SK-N-SH (cell line): Measurements from ENCODE around the gene CENPP. TPM values are rescaled to one million over a fixed set of nuclear protein-coding genes. Genes with fewer than 3 reads are reported as not detected.

ENCODE experiments used
- CTCF ChIA-PET: fragments of 300-600, 350-600 bp; formaldehyde crosslinking; extraction: SDS; loops from one replicate; lab custom pipeline; 2021; lab: Yijun Ruan, JAX
- POLR2A ChIA-PET: fragments of 350-600 bp; sonication (Branson Sonifier 250); formaldehyde crosslinking; extraction: SDS; loops from one replicate; lab custom pipeline; 2020; ENCODE audit warnings: antibody characterized with exemption, inconsistent platforms; lab: Yijun Ruan, JAX
- DNase-seq: peaks from one replicate; pipeline ENCODE4 v3.0.0; 2012
- H2AFZ ChIP-seq: fragments of 200-600 bp; sonication (generic); 2 replicates; pipeline ENCODE4 v1.8.1; 2016; ENCODE audit warnings: antibody characterized with exemption, mild to moderate bottlenecking, low read depth
- H3F3A ChIP-seq: fragments of 200-600 bp; sonication (generic); replicated peaks from 2 replicates; pipeline ENCODE3; 2016; ENCODE audit warnings: antibody characterized with exemption, mild to moderate bottlenecking; ENCODE audit not compliant: insufficient read depth
- H3K27ac ChIP-seq, 2 experiments: fragments of 200-500 bp in 1 of 2; fragments of 200-600 bp in 1 of 2; sonication (Bioruptor generic) in 1 of 2; sonication (generic), shearing (Covaris generic) in 1 of 2; 2 replicates each; pipeline versions ENCODE4 v1.5.1 to v1.6.1; 2014 to 2016; ENCODE audit warnings: low read depth in 2 of 2, inconsistent platforms in 1 of 2, low read length in 1 of 2, mild to moderate bottlenecking in 1 of 2, mixed read lengths in 1 of 2
- H3K27me3 ChIP-seq: fragments of 200-600 bp; sonication (generic), shearing (Covaris generic); 2 replicates; pipeline ENCODE4 v1.6.1; 2016; ENCODE audit warnings: mixed run types; ENCODE audit not compliant: insufficient read depth
- H3K36me3 ChIP-seq, 2 experiments: fragments of 200-500 bp in 1 of 2; fragments of 200-600 bp in 1 of 2; sonication (Bioruptor generic) in 1 of 2; sonication (generic) in 1 of 2; replicated peaks in 1 of 2; 2 replicates each; pipeline versions ENCODE3 to v1.5.1; 2014 to 2016; ENCODE audit warnings: low read length in 1 of 2, mild to moderate bottlenecking in 1 of 2; ENCODE audit not compliant: insufficient read depth in 2 of 2, control insufficient read depth in 1 of 2
- H3K4me1 ChIP-seq, 2 experiments: fragments of 200-500 bp in 1 of 2; fragments of 200-600 bp in 1 of 2; sonication (Bioruptor generic) in 1 of 2; sonication (generic), shearing (Covaris generic) in 1 of 2; 2 replicates each; pipeline versions ENCODE4 v1.5.1 to v1.6.1; 2014 to 2016; ENCODE audit warnings: low read depth in 1 of 2, low read length in 1 of 2, mixed run types in 1 of 2; ENCODE audit not compliant: insufficient read depth in 2 of 2, control insufficient read depth in 1 of 2
- H3K4me2 ChIP-seq: fragments of 200-600 bp; sonication (generic), shearing (Covaris generic); 2 replicates; pipeline ENCODE4 v1.6.1; 2017; ENCODE audit warnings: mixed run types
- H3K4me3 ChIP-seq, 2 experiments: fragments of 200-500 bp in 1 of 2; fragments of 200-600 bp in 1 of 2; sonication (Bioruptor generic) in 1 of 2; sonication (generic), shearing (Covaris generic) in 1 of 2; 2 replicates each; pipeline versions ENCODE4 v1.5.1 to v1.8.1; 2014 to 2016; ENCODE audit warnings: low read depth in 2 of 2, inconsistent platforms in 1 of 2, low read length in 1 of 2, mild to moderate bottlenecking in 1 of 2, mixed read lengths in 1 of 2, moderate library complexity in 1 of 2
- H3K79me2 ChIP-seq: fragments of 200-600 bp; sonication (generic); 2 replicates; pipeline ENCODE4 v1.8.1; 2017; ENCODE audit warnings: mild to moderate bottlenecking; ENCODE audit not compliant: insufficient read depth
- H3K9ac ChIP-seq: fragments of 200-600 bp; sonication (generic); 2 replicates; pipeline ENCODE4 v1.6.1; 2017; ENCODE audit warnings: mixed run types
- H3K9me2 ChIP-seq: fragments of 200-600 bp; sonication (generic); 2 replicates; pipeline ENCODE4 v1.6.1; 2017; ENCODE audit warnings: mixed run types
- H3K9me3 ChIP-seq: fragments of 200-600 bp; sonication (generic); 2 replicates; pipeline ENCODE4 v1.6.1; 2017; ENCODE audit warnings: mixed run types, mild to moderate bottlenecking, moderate library complexity
- H4K20me1 ChIP-seq: fragments of 200-600 bp; sonication (generic); 2 replicates; pipeline ENCODE4 v1.6.1; 2017; ENCODE audit warnings: mild to moderate bottlenecking, mixed run types; ENCODE audit not compliant: insufficient read depth
- FOXJ3 ChIP-seq: sonication (generic); formaldehyde crosslinking; IDR thresholded peaks from 2 replicates; pipeline ENCODE4 v1.5.1; 2020; ENCODE audit warnings: mild to moderate bottlenecking, missing genetic modification reagents
- GATA2 ChIP-seq: sonication (generic); formaldehyde crosslinking; IDR thresholded peaks from 2 replicates; pipeline ENCODE4 v1.5.0; 2020; ENCODE audit warnings: mild to moderate bottlenecking, missing genetic modification reagents
- JUND ChIP-seq: IDR thresholded peaks from 2 replicates; pipeline ENCODE4 v1.4.0; 2012
- MEF2A ChIP-seq: IDR thresholded peaks from 2 replicates; pipeline ENCODE4 v1.4.0; 2012; ENCODE audit warnings: low read depth, borderline replicate concordance
- MXI1 ChIP-seq: IDR thresholded peaks from 2 replicates; pipeline ENCODE4 v1.6.1; 2012; ENCODE audit warnings: mild to moderate bottlenecking, low read depth, low read length, improper control_type of control experiment
- POLR2AphosphoS5 ChIP-seq: IDR thresholded peaks from 2 replicates; pipeline ENCODE4 v1.6.1; 2012; ENCODE audit warnings: low read depth, low read length
- RFX5 ChIP-seq: IDR thresholded peaks from 2 replicates; pipeline ENCODE4 v1.6.1; 2012; ENCODE audit warnings: mild to moderate bottlenecking, improper control_type of control experiment, low read length
- SIN3A ChIP-seq: IDR thresholded peaks from 2 replicates; pipeline ENCODE4 v1.6.1; 2012; ENCODE audit warnings: low read depth, mild to moderate bottlenecking, low read length, moderate library complexity, borderline replicate concordance
- SMC3 ChIP-seq: IDR thresholded peaks from 2 replicates; pipeline ENCODE4 v1.6.1; 2012; ENCODE audit warnings: low read depth, low read length, improper control_type of control experiment
- TAF1 ChIP-seq: IDR thresholded peaks from 2 replicates; pipeline ENCODE4 v1.6.1; 2012; ENCODE audit warnings: low read depth, mild to moderate bottlenecking, low read length, moderate library complexity, borderline replicate concordance
- TCF12 ChIP-seq: IDR thresholded peaks from 2 replicates; pipeline ENCODE4 v1.4.0; 2012
- TEAD4 ChIP-seq: IDR thresholded peaks from 2 replicates; pipeline ENCODE4 v1.4.0; 2012; ENCODE audit warnings: mild to moderate bottlenecking, borderline replicate concordance; ENCODE audit not compliant: insufficient read depth
- WGBS: methylation state at CpG from one replicate; pipeline ENCODE4 v1.1.6; 2017; ENCODE audit warnings: low lambda C conversion rate; 5-methylcytosine and 5-hydroxymethylcytosine counted together
- polyA plus RNA-seq, 3 experiments: library from polyadenylated mRNA; depleted of rRNA; stranded (reverse); fragments of >200 nt; gene quantifications; 2 replicates each; pipeline ENCODE4 v1.2.3, GENCODE V29; 2012
- TF ChIP-seq, protein P1 (sequence below): fragments of 200-600 bp; sonication (generic); IDR thresholded peaks from 2 replicates; pipeline ENCODE4 v1.6.1; 2017; ENCODE audit warnings: antibody characterized with exemption, mild to moderate bottlenecking, moderate library complexity
- TF ChIP-seq, protein P2 (sequence below): IDR thresholded peaks from 2 replicates; pipeline ENCODE4 v1.6.1; 2012; ENCODE audit warnings: mild to moderate bottlenecking, low read depth, low read length, moderate library complexity
- TF ChIP-seq, protein P3 (sequence below): IDR thresholded peaks from 2 replicates; pipeline ENCODE4 v1.4.0; 2012; ENCODE audit warnings: low read depth
- TF ChIP-seq, protein P4 (sequence below): fragments of 150-350 bp; IDR thresholded peaks from 2 replicates; pipeline ENCODE4 v1.6.1; 2017; ENCODE audit warnings: antibody characterized with exemption, low read length, low read depth, borderline replicate concordance
- TF ChIP-seq, protein P5 (sequence below): fragments of 150-350 bp; IDR thresholded peaks from 2 replicates; pipeline ENCODE4 v1.6.1; 2016; ENCODE audit warnings: mild to moderate bottlenecking, low read depth, low read length

CENPP gene
- polyA plus RNA-seq, 1 of the 3 experiments (the other 2 are of a cell fraction): 1.3 TPM

DNA sequence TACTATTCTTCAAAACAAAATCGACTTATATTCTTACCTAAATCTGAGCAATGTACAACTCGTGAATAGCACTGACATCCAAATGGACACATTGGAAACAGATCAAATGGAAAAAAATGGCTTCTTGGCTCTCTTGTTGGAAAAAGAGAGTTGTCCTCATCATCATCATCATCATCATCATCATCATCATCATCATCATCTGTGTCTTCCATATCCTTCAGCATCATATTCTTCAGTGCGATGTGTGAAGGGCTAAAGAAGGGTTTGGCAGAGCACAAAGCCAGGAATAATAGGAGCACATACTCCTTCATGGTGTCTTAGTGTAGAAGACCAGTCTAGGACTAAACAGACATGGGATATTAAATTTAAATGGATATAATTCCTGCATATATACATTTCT, 148.8 kb downstream of the CENPP start:
- Histone ChIP-seq H3K79me2 (no peaks in the 10 kb centered on the region), H3K4me3 (no peak overlapping the region), H3F3A (no peaks in the 10 kb centered on the region), H3K36me3 (no peaks in the 10 kb centered on the region), H3K9me3 (no peaks in the 10 kb centered on the region), H3K9me2 (no peaks in the 10 kb centered on the region), H4K20me1 (no peaks in the 10 kb centered on the region), H3K9ac (no peak overlapping the region), H3K4me2 (no peak overlapping the region), H3K4me1 (peaks cover under 1 to 8% of the 10 kb centered on the region in 2 experiments; a peak in 3 of 4 replicates), H2AFZ (no peak overlapping the region), H3K27me3 (no peaks in the 10 kb centered on the region), H3K27ac (no peak overlapping the region)
- whole genome bisulfite sequencing: 88% methylated on average over 3 of the region's 3 CpGs
- ChIA-PET CTCF (no interaction called here), POLR2A (no interaction called here)
- TF ChIP-seq TAF1 (no peak), SMC3 (no peak), JUND (no peak), GATA2 (no peak), RFX5 (no peak), MEF2A (no peak), TCF12 (no peak), POLR2AphosphoS5 (no peak), SIN3A (no peak)
- TF ChIP-seq, protein P1, sequence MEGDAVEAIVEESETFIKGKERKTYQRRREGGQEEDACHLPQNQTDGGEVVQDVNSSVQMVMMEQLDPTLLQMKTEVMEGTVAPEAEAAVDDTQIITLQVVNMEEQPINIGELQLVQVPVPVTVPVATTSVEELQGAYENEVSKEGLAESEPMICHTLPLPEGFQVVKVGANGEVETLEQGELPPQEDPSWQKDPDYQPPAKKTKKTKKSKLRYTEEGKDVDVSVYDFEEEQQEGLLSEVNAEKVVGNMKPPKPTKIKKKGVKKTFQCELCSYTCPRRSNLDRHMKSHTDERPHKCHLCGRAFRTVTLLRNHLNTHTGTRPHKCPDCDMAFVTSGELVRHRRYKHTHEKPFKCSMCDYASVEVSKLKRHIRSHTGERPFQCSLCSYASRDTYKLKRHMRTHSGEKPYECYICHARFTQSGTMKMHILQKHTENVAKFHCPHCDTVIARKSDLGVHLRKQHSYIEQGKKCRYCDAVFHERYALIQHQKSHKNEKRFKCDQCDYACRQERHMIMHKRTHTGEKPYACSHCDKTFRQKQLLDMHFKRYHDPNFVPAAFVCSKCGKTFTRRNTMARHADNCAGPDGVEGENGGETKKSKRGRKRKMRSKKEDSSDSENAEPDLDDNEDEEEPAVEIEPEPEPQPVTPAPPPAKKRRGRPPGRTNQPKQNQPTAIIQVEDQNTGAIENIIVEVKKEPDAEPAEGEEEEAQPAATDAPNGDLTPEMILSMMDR: no peak
- TF ChIP-seq, protein P2, sequence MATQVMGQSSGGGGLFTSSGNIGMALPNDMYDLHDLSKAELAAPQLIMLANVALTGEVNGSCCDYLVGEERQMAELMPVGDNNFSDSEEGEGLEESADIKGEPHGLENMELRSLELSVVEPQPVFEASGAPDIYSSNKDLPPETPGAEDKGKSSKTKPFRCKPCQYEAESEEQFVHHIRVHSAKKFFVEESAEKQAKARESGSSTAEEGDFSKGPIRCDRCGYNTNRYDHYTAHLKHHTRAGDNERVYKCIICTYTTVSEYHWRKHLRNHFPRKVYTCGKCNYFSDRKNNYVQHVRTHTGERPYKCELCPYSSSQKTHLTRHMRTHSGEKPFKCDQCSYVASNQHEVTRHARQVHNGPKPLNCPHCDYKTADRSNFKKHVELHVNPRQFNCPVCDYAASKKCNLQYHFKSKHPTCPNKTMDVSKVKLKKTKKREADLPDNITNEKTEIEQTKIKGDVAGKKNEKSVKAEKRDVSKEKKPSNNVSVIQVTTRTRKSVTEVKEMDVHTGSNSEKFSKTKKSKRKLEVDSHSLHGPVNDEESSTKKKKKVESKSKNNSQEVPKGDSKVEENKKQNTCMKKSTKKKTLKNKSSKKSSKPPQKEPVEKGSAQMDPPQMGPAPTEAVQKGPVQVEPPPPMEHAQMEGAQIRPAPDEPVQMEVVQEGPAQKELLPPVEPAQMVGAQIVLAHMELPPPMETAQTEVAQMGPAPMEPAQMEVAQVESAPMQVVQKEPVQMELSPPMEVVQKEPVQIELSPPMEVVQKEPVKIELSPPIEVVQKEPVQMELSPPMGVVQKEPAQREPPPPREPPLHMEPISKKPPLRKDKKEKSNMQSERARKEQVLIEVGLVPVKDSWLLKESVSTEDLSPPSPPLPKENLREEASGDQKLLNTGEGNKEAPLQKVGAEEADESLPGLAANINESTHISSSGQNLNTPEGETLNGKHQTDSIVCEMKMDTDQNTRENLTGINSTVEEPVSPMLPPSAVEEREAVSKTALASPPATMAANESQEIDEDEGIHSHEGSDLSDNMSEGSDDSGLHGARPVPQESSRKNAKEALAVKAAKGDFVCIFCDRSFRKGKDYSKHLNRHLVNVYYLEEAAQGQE: no peak
- TF ChIP-seq, protein P3, sequence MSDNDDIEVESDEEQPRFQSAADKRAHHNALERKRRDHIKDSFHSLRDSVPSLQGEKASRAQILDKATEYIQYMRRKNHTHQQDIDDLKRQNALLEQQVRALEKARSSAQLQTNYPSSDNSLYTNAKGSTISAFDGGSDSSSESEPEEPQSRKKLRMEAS: no peak
- DNase-seq: no peak

DNA sequence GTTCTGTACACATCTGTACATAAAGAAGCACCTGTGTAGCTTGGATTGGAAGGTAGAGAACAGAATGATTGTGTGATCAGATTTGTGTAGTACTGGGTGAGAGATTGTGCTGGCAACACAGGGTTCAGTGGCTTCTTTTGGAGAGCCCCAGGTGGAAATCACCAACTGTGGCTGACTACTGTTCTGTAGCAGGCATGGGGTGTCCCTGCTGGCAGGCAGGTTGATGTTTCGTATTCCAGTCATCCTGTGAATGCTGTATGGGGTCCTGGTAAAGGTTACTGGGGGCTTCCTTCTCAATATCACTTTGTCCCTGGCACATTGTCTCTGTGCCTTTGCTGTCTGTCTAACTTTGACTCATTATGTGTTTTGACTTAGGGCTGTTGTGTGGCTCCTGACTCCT, 151.2 kb downstream of the CENPP start:
- ChIA-PET POLR2A (no interaction called here), CTCF (interaction anchor here (1.2 kb wide), 1 partner anchor 10 kb away, joined by 3 read pairs; no protein-coding TSS in a partner anchor)
- H4K20me1 ChIP-seq: no peaks in the 10 kb centered on the region
- no peak for DNase-seq
- H3K4me1 ChIP-seq: peaks cover 14 to 21% of the 10 kb centered on the region in 2 experiments
- no peaks in the 10 kb centered on the region for H3K9me3 ChIP-seq
- H3K4me3 ChIP-seq: no peak overlapping the region
- no peak overlapping the region for H2AFZ ChIP-seq
- H3K27me3 ChIP-seq: no peaks in the 10 kb centered on the region
- no peak overlapping the region for H3K4me2 ChIP-seq
- no peaks in the 10 kb centered on the region for H3K79me2 ChIP-seq
- no peak overlapping the region for H3K9ac ChIP-seq
- H3K36me3 ChIP-seq: no peaks in the 10 kb centered on the region
- H3F3A ChIP-seq: peaks cover 3% of the 10 kb centered on the region
- H3K9me2 ChIP-seq: no peaks in the 10 kb centered on the region
- WGBS: 100% methylated on average over 1 of the region's 1 CpG
- no peak overlapping the region for H3K27ac ChIP-seq
- no peak for TF ChIP-seq MXI1
- TF ChIP-seq, protein P2: no peak
- TF ChIP-seq, protein P4, sequence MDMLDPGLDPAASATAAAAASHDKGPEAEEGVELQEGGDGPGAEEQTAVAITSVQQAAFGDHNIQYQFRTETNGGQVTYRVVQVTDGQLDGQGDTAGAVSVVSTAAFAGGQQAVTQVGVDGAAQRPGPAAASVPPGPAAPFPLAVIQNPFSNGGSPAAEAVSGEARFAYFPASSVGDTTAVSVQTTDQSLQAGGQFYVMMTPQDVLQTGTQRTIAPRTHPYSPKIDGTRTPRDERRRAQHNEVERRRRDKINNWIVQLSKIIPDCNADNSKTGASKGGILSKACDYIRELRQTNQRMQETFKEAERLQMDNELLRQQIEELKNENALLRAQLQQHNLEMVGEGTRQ: no peak
- no peak for TF ChIP-seq GATA2
- no peak for TF ChIP-seq POLR2AphosphoS5
- TF ChIP-seq FOXJ3 (CRISPR knock-in tag): no peak
- TF ChIP-seq TEAD4: no peak
- TF ChIP-seq, protein P5, sequence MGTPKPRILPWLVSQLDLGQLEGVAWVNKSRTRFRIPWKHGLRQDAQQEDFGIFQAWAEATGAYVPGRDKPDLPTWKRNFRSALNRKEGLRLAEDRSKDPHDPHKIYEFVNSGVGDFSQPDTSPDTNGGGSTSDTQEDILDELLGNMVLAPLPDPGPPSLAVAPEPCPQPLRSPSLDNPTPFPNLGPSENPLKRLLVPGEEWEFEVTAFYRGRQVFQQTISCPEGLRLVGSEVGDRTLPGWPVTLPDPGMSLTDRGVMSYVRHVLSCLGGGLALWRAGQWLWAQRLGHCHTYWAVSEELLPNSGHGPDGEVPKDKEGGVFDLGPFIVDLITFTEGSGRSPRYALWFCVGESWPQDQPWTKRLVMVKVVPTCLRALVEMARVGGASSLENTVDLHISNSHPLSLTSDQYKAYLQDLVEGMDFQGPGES: no peak
